GM12801 (cell line): Measurements from ENCODE around the gene ELMOD2.

Experiments
- TF ChIP-seq, protein P1 (sequence below): IDR thresholded peaks from one replicate; pipeline ENCODE4 v1.5.1; 2011; ENCODE audit warnings: control low read depth; ENCODE audit not compliant: insufficient read length; ENCODE audit errors: extremely low read depth

Gene ELMOD2

DNA sequence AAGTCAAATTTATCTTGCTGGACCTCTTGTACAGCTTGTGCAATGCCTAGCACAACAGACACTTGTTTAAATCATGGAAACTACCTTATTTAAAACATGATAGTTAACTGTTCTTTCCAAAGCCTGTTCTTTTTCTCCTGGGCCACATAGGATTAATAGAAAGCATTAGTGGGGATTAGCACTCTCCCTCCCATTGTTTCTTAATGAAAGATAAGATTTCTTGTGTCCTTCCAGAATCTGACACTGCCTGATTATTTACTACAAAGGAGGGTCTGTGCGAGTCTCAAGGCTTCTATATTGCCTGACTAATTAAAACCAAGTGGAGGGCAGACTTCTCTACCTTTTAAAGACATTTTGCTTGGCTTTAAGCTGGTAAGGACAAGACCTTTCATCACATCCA is 8.5 kb upstream of the ELMOD2 start:
- TF ChIP-seq, protein P1, sequence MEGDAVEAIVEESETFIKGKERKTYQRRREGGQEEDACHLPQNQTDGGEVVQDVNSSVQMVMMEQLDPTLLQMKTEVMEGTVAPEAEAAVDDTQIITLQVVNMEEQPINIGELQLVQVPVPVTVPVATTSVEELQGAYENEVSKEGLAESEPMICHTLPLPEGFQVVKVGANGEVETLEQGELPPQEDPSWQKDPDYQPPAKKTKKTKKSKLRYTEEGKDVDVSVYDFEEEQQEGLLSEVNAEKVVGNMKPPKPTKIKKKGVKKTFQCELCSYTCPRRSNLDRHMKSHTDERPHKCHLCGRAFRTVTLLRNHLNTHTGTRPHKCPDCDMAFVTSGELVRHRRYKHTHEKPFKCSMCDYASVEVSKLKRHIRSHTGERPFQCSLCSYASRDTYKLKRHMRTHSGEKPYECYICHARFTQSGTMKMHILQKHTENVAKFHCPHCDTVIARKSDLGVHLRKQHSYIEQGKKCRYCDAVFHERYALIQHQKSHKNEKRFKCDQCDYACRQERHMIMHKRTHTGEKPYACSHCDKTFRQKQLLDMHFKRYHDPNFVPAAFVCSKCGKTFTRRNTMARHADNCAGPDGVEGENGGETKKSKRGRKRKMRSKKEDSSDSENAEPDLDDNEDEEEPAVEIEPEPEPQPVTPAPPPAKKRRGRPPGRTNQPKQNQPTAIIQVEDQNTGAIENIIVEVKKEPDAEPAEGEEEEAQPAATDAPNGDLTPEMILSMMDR = no peak

DNA sequence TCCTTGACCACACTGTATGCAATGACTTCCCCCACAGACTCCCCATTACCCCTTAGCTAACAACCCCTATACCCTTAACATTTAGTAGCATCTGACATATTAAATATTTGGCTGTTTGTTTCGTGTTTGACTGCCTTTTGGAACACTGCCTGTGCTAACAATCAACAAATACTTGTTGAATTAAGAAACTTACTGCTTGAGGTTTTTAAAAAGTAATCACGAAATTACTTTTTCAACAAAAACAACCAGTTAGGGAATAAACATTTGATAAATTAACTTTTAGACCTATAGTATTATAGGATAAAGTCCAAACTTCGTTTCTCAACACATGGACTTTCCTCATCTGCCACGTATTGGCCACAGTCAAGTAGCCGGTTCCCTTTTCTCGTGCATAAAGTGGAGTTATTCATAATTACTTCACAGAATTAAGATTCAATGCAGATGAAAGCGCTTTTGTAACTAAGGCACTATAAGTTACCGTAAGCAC is 555 bp upstream of the ELMOD2 start:
- TF ChIP-seq, protein P1 = no peak

GRCh38 chr4:140529434-140529833 is 5.5 kb downstream of the ELMOD2 start:
- TF ChIP-seq, protein P1 = no peak

GRCh38 chr4:140533951-140534480 is 10.0 kb downstream of the ELMOD2 start:
- TF ChIP-seq, protein P1 = no peak

DNA sequence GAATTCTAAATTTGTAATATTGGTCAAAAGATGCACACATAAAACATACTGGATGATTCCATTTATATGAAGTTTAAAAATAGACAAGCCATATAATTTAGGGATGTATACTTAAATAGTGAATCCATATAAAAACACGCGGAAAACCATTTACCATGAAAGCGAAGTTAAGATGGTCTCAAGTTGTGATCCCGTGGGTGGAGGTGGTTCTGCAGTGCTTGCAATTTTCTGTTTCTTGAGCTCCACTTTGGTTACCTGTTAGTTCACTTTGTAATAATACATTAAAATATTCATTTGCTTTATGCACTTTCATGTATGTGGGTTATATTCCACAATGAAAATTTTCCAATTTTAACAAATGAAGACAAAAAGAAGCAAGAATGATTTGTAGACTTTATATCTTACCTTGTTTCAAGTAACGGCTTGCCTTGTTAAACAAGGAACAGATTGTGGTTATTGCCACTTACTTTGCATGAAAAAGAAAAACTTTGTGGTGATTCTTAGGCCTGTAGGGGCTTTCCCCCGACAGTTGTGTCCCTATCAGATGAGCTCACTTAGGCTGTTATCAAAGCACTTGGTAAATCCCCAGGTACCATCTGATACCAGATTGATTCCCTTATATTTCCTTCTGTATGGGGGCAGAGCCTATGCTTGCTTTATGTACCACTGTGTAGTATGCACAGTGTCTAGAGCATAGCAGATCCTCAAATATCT is 32.6 kb downstream of the ELMOD2 start:
- TF ChIP-seq, protein P1 = no peak

DNA sequence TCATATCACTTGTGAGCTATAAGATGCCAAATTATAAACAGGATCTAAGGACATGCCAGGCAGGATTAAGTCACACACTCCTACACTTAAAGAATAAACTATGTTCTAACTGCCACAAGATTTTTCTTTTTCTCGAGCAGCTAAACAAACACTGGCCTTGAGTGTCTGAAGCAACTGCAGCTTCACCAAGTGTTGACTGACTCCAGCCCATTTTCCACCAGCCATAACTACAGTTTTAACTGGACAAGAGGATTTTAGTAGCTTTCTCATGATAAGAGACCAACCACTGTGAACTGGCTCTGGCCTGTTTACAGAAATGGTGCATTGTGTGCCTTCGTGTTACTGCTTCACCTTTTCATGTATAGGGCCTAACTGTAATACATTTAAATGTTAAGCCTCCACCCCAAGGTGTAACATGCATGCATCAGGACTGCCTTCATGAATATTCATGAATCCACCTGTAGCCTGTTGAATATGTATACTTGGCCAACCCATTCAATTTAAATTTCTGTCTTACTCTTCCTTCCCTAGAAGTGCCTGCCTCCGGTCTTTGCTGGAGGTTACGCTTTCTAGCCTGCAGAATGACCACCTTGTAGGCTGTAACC is 34.0 kb downstream of the ELMOD2 start:
- TF ChIP-seq, protein P1 = no peak

DNA sequence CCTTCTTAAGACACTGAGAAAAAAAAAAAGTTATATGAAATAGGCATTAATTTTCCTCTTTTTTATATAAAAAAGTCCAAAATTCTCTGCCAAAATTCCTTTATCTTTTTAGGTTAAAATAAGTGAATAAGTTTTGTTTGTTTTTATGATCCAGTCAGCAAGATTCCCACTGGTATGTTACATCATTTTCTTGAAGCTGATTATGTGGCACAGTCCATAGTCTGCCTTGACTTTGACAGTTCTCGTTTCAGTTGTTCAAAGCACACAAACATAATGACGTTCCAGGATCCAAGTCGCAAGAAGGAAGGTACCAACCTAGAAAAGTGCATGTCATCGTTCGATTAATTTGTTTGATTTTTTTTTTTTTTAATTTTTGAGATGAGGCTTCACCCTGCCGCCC is 35.7 kb downstream of the ELMOD2 start:
- TF ChIP-seq, protein P1 = no peak
